Ectodermal cell (in vitro differentiated cells): ENCODE measurements around the gene NAPSA.

Experiments
- H3K27ac ChIP-seq: 2 replicates; pipeline ENCODE4 v1.7.0; 2013; ENCODE audit warnings: mild to moderate bottlenecking, low read depth, low read length; ENCODE audit not compliant: insufficient read depth, poor library complexity, severe bottlenecking
- H3K27me3 ChIP-seq: 2 replicates; pipeline ENCODE4 v1.7.0; 2013; ENCODE audit warnings: mild to moderate bottlenecking, low read length; ENCODE audit not compliant: insufficient read depth, control insufficient read depth, poor library complexity, severe bottlenecking
- H3K36me3 ChIP-seq: one replicate; pipeline ENCODE4 v1.7.0; 2013; ENCODE audit warnings: low read length; ENCODE audit not compliant: control insufficient read depth, insufficient read depth
- H3K4me1 ChIP-seq: one replicate; pipeline ENCODE4 v1.7.0; 2013; ENCODE audit warnings: low read length; ENCODE audit not compliant: control insufficient read depth, insufficient read depth
- H3K4me3 ChIP-seq: 2 replicates; pipeline ENCODE4 v1.7.0; 2013; ENCODE audit warnings: low read depth, low read length, control low read depth; ENCODE audit not compliant: insufficient read depth
- H3K9me3 ChIP-seq: 2 replicates; pipeline ENCODE4 v1.7.0; 2013; ENCODE audit warnings: mild to moderate bottlenecking, low read length, moderate library complexity; ENCODE audit not compliant: control insufficient read depth
- whole genome bisulfite sequencing, 2 experiments: methylation state at CpG; one replicate each; pipeline ENCODE4 v1.1.7; 2013; ENCODE audit warnings: missing lambda C conversion rate in 2 of 2; 5-methylcytosine and 5-hydroxymethylcytosine counted together

Gene NAPSA

DNA sequence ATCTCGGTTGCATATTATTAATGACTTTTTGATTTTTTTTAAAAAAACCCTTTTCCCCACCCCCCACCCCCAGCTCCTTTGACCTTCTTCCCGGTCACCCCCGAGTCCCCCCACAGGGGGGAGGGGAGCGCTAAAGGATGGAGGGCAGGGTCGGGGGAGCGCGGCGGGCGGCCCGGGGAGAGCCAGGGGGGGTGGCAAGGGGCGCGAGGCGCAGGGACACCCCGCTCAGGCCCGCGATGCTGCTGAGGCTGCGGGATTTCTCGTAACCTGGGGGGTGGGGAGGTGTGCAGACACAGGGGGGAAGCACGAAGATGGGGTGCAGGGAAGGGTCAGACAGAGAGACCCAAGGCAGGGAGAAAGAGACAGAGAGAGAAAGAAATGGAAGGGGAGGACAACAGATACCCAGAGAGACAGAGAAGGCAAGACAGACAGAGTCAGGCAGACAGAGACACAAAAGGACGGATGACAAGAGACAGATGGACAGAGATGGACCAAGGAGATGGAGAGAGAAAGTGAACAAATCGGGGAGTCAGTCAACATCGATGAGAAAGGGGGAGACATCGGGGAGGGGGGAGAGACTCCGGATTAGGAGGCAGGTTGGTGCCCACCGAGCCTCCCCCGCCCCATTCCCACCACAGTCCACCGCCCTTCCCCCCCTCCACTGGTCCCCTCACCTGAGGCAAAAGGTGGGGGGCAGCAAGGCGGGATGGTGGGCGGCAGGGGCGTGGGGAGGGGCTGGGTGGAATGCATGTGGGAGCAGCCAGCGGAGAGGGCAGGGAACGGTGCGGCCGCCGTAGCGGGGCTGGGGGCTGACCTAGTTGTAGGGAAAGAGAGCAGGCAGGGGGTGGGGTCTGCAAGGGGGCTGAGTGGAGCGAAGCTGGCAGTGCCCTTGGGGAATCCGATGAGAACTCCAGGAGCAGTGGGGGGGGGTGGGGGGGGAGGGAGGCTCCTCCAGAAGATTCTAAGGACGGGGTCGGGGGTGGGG, 50.4 kb downstream of the NAPSA start:
- peaks cover 3% of the 10 kb centered on the region for H3K9me3 ChIP-seq
- peak overlapping the region; percentile 24 for H3K4me3 ChIP-seq
- 23 to 39% methylated on average over 30 to 36 of the region's 40 CpGs for WGBS, 2 experiments
- no peaks in the 10 kb centered on the region for H3K36me3 ChIP-seq
- H3K4me1 ChIP-seq = no peaks in the 10 kb centered on the region
- no peak overlapping the region for H3K27ac ChIP-seq
- H3K27me3 ChIP-seq = peaks cover 32% of the 10 kb centered on the region

DNA sequence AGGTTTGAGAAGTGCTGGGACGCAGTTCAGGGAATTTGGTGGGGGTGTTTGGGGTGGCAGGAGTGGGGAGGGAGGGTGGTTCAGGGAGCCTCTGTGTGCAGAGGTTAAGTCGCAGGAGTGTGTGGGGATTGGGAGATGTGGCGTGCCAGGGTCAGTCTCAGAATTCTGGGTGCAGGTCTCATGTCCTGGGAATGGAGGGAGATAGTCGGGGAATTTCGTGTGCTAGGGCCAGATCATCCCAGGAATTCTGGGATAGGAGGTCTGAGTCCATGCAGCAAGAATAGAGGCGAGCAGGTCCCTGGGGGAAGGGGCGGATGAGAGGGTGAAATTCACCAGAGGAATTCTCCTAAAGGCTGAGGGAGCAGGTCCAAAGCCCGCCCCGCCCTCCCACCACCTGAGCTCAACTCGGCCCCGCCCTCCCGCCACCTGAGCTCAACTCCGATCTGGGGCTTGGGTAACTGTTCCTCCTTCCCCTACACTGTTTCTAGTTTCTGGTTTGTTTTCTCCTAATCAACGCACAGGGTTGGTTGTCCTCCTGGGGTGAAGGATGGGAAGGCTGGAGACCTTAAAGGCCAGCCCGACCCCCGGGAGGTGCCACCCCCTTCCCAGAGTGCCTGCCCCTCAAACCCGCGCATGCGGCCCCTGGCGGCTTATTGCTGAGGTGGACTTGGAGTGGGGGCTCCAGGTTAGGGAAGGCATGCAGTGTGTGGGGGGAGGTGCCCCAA, 51.5 kb downstream of the NAPSA start:
- Histone ChIP-seq H3K4me3 (no peak overlapping the region), H3K27me3 (peaks cover 32% of the 10 kb centered on the region), H3K27ac (no peak overlapping the region), H3K36me3 (no peaks in the 10 kb centered on the region), H3K4me1 (no peaks in the 10 kb centered on the region), H3K9me3 (peaks cover 3% of the 10 kb centered on the region)
- 34 to 39% methylated on average over 20 of the region's 20 CpGs for WGBS, 2 experiments

DNA sequence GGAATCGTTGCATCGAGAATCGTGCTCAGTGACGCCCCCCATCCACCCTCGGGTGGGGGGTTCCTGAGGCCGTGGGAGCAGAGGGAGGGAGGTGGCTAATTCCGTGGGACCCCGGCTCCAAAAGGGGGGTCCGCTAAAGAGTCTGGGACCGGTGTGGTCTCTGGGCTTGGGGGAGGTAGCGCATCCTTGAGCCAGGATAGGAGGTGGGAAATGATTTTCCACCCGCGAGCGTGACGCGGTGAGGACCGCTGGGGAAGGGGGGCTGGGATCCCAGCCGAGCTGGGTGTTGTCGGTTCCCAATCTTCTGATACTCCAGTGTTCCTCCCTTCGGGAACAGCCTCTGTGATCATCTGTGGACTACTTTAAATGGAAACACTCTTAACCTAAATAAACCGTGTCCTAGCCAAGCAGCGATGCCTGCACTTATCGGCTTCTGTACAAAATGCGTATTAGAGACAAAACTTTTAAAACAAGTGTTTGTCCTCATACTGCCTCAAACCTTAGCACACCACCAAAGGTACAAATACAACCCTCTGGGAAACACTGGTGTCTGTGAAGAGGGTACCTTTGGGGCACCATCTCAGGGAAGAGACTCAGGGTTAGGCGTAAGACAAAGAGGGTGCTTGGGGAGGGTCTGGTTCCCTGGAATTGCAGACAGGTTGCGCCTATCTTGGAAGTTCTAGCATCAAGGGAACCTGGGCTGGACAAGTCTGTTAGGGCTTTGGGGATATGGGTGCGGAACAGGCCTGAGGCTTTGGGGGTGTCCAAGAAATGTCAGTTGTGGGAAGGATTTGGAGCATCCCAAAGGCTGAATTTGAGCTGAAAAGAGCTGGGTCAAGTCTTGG, 52.2 kb downstream of the NAPSA start:
- no peaks in the 10 kb centered on the region for H3K4me1 ChIP-seq
- WGBS, 2 experiments = 44 to 50% methylated on average over 27 of the region's 27 CpGs
- H3K36me3 ChIP-seq = no peaks in the 10 kb centered on the region
- H3K27ac ChIP-seq = no peak overlapping the region
- H3K9me3 ChIP-seq = peaks cover 3% of the 10 kb centered on the region
- peaks cover 32% of the 10 kb centered on the region for H3K27me3 ChIP-seq
- no peak overlapping the region for H3K4me3 ChIP-seq

DNA sequence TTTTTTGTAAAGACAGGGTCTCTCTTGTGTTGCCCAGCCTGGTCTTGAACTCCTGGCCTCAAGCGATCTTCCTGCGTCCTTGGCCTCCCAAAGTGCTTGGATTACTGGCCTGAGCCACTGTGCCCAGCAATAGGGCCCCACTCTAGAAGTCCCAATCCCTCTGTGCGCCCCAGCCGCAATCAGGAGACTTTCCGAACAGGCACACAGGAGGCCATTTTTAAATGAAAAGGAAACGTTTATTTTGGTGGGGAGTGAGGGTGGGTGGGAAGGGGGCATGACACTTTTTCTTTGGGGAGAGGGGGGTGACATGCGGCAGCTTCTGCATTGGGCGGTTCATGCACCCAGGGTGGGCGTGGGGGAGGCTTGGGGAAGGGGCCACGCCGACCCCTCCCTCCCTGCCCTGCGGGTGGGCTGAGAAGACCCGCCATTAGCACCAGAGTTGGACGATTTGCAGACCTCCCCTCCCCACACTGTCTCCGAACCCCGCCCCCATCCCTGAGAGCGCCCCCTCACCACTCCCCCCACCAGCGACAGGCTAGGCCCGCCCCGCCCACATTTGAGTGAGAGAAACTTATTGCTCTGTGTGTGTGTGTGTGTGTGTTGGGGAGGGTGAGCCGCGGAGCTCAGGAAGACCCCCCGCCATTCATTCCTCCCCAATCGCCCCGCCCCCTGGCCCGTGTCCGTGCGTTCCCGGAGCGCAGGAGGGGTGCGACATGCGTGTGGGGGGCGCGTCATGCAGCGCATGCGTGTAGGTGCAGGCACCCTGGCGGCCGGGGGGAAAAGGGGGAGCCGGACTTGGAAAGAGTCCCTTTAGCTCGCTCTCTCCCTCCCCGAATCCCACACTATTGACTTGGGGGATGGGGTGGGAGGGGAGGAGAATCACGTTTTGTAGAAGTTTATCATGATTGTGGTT, 53.5 kb downstream of the NAPSA start:
- peaks cover 36% of the 10 kb centered on the region for H3K27me3 ChIP-seq
- H3K4me3 ChIP-seq = peak overlapping the region; percentile 29
- H3K4me1 ChIP-seq = no peaks in the 10 kb centered on the region
- WGBS, 2 experiments = 32 to 36% methylated on average over 36 to 38 of the region's 42 CpGs
- no peaks in the 10 kb centered on the region for H3K36me3 ChIP-seq
- no peak overlapping the region for H3K27ac ChIP-seq
- peaks cover 3% of the 10 kb centered on the region for H3K9me3 ChIP-seq

DNA sequence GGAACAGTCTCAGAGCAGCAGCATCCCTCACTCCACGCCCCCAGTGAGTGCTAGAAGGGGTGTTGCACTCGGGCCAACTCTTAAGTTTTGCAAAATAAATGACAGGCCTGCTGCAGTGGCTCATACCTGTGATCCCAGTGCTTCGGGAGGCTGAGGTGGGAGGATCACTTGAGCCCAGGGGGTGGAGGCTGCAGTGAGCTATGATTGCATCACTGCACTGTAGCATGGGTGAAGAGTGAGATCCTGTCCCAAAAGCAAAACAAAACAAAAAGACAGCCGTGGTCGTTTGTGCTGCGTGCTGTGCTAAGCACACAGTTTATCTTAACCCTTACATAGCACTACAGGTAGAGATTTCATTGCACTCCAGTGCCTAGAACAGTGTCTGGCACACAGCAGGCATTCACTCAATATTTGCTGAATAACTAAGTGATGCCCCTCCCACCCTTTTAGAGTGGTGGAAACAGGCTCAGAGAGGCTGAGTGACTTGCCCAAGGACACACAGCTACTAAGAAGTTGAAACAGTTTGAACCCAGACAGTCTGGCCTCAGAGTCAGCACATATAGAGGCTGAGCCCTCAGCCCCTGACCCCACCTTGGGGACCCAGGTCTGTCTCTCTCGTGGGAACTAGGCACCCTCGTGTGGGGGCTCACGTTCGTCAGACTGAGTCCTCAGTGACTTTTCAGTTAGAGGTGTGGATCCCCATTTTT, 54.5 kb downstream of the NAPSA start:
- Histone ChIP-seq H3K9me3 (peaks cover 3% of the 10 kb centered on the region), H3K4me1 (no peaks in the 10 kb centered on the region), H3K27ac (no peak overlapping the region), H3K36me3 (no peaks in the 10 kb centered on the region), H3K27me3 (peaks cover 38% of the 10 kb centered on the region), H3K4me3 (no peak overlapping the region)
- 79 to 80% methylated on average over 10 of the region's 10 CpGs for WGBS, 2 experiments

DNA sequence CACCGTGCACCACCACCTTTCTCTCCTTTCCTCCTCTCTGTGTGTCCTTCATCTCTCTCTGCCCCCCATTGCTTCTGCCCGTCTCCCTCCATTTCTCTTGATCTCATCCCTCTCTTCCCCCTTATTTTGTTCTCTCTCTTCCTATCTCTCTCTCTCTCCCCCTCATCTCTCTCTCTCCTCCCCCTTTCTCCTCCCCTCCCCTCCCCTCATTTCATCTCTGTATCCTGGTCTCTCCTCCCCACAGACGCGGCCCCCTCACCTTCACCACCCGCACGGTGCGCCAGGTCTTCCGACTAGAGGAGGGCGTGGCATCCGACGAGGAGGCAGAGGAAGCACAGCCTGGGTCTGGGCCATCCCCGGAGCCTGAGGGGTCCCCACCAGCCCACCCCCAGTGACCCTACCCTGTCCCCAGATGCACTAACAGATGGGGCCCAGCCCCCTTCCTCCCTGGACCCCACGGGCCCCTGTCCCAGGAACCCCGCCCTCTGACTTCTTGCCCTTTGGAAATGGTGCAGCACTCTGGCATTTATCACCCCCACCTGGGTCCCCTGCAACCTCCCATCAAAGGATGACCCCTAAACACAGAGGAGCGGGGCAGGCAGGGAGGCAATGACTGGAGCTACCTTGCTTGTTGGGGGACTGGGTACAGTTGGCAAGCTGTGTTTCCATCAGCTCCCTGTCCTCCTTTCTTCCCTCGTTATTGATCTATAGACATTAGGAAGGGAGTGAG, 55.9 kb downstream of the NAPSA start:
- WGBS, 2 experiments = 75 to 78% methylated on average over 16 of the region's 16 CpGs
- no peak overlapping the region for H3K27ac ChIP-seq
- no peaks in the 10 kb centered on the region for H3K4me1 ChIP-seq
- H3K27me3 ChIP-seq = peaks cover 30% of the 10 kb centered on the region
- no peaks in the 10 kb centered on the region for H3K36me3 ChIP-seq
- no peak overlapping the region for H3K4me3 ChIP-seq
- peaks cover 3% of the 10 kb centered on the region for H3K9me3 ChIP-seq

DNA sequence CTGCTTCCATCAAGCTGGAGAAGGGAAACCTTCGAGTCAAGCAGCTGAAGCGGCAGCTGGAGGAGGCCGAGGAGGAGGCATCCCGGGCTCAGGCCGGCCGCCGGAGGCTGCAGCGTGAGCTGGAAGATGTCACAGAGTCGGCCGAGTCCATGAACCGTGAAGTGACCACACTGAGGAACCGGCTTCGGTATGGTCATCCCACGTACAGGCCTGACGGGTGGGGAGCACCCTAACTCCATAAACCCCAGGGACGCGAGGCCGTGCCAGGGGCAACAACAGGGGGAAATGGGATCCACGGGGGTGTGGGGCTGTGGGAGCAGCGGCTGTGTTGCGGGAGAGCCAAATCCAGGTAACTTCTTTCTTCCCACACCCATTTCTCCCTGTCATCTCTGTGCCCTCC, 56.4 kb downstream of the NAPSA start:
- Histone ChIP-seq H3K36me3 (no peaks in the 10 kb centered on the region), H3K4me3 (no peak overlapping the region), H3K27me3 (peaks cover 25% of the 10 kb centered on the region), H3K9me3 (peaks cover 3% of the 10 kb centered on the region), H3K4me1 (no peaks in the 10 kb centered on the region), H3K27ac (no peak overlapping the region)
- 88% methylated on average over 21 of the region's 21 CpGs for WGBS, 2 experiments
